ENCODE measurements around the gene MAP3K5.
"Not testable (repeated sequence)": the region's sequence is repeated elsewhere in the genome, so short reads cannot be mapped to it uniquely, and the experiment has no call there.

Gene MAP3K5

DNA sequence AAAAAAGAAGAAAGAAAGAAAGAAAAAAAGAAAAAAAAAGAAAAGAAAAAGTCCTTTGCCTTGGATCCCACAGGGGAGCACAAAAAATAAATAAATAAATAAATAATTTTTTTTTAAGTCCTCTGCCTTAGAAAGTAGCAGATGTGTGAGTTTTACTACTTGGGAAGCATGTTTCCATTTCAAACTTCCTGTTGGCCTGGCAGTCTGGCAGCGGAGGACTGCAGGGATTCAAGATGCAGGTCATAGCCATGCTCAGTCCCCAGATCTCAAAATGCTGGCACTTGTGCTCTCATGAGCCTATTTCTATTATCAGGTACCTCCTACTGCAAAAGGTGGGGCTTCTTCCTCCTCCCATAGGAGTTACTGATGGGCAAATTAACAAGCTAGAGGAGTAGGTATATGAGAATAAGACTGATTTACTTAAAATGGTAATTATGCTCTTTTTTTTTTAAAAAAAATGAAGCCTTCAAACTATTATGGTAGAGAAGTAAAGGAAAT is 187.9 kb downstream of the MAP3K5 start:
- no peak for DNase-seq

GRCh38 chr6:136600818-136601217 is 191.5 kb downstream of the MAP3K5 start:
- no peak for DNase-seq

- DNase-seq, result no peak
Measured at GRCh38 chr6:136599329-136600011, 192.8 kb downstream of the MAP3K5 start.

DNA sequence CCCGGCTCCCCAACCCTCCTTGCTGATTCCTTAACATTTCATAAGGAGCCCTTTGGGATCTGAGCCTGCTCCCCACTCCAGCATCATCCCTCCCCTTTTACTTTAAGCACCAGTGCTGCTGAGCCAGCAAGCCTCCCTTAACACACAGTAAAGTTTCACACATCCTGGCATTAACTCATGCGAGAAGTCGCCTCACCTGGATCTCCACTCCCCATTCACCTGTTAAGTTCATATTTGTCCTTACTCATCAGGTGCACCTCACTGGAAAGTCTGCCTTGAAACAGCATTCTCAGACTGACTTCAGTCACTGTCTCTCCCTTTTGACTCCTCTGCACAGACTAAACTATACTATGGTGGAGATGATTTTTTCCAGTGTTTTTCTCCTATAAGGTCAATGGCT is 194.2 kb downstream of the MAP3K5 start:
- no peak for DNase-seq

- no peak for DNase-seq
Measured at GRCh38 chr6:136594671-136595070, 197.6 kb downstream of the MAP3K5 start.

- peak; percentile 70 for DNase-seq
Measured at GRCh38 chr6:136593748-136594490, 198.4 kb downstream of the MAP3K5 start.

DNA sequence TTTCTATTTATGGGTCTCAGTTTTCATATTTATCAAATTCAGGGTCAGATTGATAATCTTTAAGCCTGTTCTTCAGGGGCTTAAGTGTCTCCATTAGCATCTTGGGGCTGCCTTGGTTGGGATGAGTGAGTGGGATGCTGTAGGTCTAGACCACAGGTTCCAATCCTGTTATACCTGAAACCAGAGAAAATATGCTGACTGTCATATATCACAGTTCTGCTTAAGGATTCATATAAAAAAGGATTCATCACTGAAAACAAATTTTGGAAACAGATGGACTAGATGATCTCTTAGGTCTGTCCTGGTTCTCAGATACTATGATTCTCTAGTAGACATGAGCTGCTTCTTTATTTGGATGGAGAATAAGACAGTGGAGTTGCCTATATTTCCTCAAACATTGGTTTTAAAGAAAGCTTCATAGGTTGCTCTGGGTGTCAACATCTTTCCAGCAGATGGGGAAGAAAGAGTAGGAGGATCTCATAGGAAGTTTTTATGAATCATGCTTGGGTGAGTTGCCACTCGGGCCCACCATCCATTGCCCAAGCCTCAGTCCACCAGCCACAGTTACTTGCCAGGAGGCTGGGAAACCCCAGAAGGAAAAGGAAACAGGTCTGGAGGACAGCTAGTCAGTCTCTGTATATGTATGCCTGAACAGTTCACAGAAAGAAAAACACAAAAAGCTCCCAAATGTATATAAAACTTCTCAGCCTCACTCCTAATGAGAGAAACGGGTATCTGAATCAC is 199.2 kb downstream of the MAP3K5 start:
- no peak for DNase-seq

GRCh38 chr6:136591617-136592016 is 200.7 kb downstream of the MAP3K5 start:
- DNase-seq, result no peak

DNA sequence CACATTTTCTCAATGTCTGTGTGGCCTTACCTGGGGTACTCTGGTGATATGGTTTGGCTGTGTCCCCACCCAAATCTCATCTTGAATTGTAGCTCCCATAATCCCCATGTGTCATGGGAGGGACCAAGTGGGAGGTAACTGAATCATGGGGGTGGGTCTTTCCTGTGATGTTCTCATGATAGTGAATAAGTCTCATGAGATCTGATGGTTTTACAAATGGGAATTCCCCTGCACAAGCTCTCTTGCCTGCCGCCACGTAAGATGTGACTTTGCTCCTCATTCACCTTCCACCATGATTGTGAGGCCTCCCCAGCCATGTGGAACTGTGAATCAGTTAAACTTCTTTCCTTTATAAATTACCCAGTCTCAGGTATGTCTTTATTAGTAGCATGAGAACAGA is 201.4 kb downstream of the MAP3K5 start:
- not testable (repeated sequence) for DNase-seq

DNA sequence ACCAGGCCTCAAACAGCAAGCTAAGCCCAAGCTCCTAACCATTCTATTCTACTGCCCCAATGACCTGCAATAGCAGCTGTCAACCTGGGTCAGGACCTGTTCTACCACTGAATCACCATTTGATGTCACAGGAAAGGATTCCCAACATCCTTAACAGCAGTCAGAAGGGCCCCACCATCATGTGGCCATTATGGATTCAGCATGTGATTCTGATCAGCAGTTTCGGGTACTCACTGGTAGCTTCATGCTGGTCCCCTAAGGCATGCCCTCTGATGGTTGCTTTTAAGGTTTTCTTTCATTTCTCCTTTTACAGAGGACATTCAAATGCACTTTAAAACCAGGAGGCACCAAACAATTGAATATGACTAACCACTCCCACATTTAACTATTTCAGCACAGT is 204.8 kb downstream of the MAP3K5 start:
- no peak for DNase-seq

- no peak for DNase-seq
Measured at GRCh38 chr6:136586295-136586694, 206.0 kb downstream of the MAP3K5 start.

DNA sequence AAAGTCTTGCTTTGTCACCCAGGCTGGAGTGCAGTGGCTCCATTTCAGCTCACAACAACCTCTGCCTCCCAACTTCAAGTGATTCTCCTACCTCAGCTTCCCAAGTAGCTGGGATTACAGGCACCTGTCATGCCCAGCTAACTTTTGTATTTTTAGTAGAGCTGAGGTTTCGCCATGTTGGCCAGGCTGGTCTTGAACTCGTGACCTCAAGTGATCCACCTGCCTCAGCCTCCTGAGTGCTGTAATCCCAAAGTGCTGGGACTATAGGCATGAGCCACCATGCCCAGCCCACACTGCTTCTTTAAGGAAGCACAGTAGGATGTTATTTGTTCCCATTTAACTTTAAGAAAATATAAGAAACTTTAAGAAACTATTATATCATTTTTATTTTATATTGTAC is 206.8 kb downstream of the MAP3K5 start:
- not testable (repeated sequence) for DNase-seq

DNA sequence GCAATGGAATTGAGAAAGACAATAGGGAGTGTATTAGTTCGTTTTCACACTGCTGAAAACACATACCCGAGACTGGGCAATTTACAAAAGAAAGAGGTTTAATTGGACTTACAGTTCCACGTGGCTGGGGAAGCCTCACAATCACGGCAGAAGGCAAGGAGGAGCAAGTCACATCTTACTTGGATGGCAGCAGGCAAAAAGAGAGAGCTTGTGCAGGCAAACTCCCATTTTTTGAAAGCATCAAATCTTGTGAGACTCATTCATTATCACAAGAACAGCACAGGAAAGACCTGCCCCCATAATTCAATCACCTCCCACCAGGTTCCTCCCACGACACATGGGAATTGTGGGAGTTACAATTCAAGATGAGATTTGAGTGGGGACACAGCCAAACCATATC is 208.0 kb downstream of the MAP3K5 start:
- not testable (repeated sequence) for DNase-seq

DNA sequence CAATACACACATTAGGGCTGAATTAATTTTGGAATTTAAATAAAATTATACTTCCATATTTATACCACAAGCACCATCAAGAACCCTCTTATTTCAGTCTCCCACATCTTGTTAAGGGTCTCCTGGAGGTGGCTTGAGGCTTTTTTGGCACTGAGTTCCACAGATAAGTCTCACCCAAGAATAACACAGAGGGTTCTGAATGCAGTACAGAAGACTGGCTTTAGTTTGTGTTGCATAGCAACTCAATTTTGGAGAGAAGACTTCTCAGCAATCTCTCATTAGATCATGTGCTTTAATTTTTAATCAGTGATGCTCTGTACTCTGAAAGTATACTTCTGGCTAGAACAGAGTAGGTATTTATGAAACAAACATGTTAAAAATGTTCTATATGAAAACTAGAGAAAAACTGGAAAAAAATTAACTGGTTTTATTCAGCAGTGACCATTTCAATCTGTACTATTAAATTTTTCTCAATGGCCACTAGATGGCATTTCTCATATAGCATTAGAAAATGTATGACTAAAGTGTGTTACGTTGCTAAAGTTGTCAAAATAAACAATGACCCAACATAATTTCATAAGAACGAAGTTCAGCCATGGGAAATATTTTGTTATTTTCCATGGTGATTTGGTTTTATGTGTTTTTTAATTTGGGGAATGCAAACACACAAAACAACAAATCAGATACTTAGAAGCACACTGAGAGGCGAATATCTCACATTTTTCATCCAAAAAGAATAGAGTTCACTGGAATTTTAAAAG is 209.4 kb downstream of the MAP3K5 start:
- DNase-seq, result peak; percentile 19

DNA sequence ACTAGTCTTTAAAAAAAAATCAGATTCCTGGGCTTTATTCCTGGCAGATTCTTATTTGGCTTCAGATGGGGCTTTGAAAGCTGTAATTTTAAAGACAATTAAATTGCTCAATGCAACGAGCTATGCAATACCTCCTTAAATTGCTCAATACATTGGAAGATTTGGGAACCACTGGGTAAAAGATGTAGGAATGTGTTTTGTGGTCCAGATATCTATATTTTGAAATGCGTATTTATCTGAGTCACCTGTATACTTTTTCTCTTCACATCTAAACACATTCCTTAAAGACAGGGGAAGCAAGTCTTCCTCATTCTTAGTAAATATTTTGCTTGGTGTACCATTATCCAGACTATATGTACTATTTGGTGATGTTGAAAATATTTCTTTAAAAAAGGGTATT is 212.5 kb downstream of the MAP3K5 start:
- DNase-seq, result no peak

GRCh38 chr6:136576821-136577220 is 215.5 kb downstream of the MAP3K5 start:
- DNase-seq, result no peak

GRCh38 chr6:136571496-136571895 is 220.8 kb downstream of the MAP3K5 start:
- no peak for DNase-seq

GRCh38 chr6:136571065-136571464 is 221.2 kb downstream of the MAP3K5 start:
- DNase-seq, result no peak

- DNase-seq, result no peak
Measured at GRCh38 chr6:136568129-136568528, 224.1 kb downstream of the MAP3K5 start.

GRCh38 chr6:136567688-136568087 is 224.6 kb downstream of the MAP3K5 start:
- no peak for DNase-seq

DNA sequence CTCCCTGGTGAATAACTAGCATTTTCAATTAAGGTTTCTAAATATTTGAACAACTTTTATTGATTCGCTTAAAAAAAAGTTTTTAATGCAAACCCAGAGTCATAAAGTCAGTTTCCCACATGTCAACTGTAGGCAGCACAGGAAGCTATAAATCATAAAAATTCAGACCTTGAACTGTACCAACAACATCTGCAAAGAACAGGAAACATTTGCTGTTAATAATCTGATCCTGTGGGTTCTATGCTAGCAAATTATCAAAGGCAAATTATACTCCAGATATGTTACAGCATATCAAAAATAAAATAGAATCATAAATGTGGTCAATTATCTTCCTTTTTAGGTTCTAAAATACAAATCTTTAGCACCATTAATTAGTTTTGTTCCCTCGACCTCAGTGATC is 225.4 kb downstream of the MAP3K5 start:
- no peak for DNase-seq

GRCh38 chr6:136566007-136566487 is 226.2 kb downstream of the MAP3K5 start:
- DNase-seq, result no peak

- DNase-seq, result no peak
Measured at GRCh38 chr6:136564180-136564579, 228.1 kb downstream of the MAP3K5 start.

Measured in CD4-positive, alpha-beta T cell treated with Interleukin-21 for 1 hour (primary cell).